Activated gamma-delta T cell (primary cell): ENCODE results near the gene TUBD1.
"Not testable (repeated sequence)": the region's sequence is repeated elsewhere in the genome, so short reads cannot be mapped to it uniquely, and the experiment has no call there.

Source experiments
- DNase-seq: peaks from one replicate; lab custom pipeline; 2025; lab: John Stamatoyannopoulos, UW
- total RNA-seq, 2 donors: gene quantifications; one replicate each; lab custom pipeline; 2026; lab: John Stamatoyannopoulos, UW

TUBD1 gene
- total RNA-seq, result 27.5 to 29.3 reads per million in 2 donors

DNA sequence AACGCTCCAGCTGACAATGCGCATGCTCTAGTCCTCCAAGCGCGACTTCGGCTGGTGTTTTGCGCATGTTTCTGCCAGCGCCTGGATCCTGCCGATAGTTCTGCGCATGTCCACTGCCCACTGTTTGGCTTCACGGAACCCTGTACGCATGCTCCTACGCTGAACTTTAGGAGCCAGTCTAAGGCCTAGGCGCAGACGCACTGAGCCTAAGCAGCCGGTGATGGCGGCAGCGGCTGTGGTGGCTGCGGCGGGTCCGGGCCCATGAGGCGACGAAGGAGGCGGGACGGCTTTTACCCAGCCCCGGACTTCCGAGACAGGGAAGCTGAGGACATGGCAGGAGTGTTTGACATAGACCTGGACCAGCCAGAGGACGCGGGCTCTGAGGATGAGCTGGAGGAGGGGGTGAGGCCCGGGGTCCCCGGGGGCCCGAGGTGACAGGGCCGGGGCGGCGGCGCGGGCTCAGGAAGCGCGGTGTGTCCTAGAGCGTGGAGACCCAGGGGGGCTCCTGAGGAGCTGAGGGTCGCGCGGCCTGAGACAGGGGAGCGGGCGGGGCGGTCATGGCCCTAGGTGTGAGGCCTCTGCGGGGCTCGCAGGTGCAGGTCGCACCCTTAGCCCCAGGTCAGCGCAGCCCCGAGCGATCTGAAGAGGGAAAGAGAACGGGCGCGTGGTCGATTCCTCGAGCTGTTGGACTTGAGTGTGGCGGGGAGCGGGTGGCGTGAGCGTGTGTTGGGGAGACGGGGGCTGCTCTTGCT, at the start of gene TUBD1, which contains the start of gene RPS6KB1:
Gene TUBD1, minus strand, starts transcription at position 20 of the 752 bp plus-strand sequence. CDS start 1,941 bp downstream, outside the sequence.
Gene RPS6KB1, plus strand, starts transcription at position 198 of the 752 bp plus-strand sequence. Its CDS starts 64 bp downstream, at position 262.
- DNase-seq, result peak; percentile 78

DNA sequence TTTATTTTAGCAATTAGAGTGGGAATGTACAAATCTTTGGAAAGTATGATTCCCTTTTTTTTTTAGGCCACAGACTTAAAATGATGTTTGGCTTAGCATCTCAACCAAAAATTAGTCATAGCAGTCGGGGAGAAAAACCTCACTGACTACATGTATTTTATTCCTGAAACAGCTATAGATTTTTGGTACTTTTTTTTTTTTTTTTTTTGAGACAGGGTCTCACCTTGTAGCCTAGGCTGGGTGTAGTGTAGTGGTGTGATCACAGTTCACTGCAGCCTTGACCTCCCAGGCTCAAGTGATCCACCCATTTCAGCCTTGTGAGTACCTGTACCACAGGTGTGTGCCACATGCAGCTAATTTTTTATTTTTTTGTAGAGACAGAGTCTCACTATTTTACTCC, 48.4 kb upstream of the TUBD1 start:
- DNase-seq, result no peak

DNA sequence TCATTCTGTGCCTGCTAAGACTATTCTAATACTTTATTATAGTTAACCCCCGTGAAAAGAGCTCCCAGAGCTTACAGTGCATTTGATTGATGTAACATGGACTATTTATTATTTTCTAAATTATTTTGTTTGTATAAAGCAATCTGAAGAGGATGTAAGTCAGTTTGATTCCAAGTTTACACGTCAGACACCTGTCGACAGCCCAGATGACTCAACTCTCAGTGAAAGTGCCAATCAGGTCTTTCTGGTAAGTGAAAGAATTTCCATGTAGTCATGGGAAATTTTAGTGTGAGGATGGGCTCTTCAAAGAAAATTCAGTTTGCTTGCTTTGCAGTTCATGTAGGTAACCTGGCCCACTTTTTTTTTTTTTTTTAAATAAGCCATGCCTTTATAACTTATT, 48.0 kb upstream of the TUBD1 start:
- not testable (repeated sequence) for DNase-seq

- DNase-seq, result not testable (repeated sequence)
Observed at GRCh38 chr17:59933317-59933716, 40.6 kb upstream of the TUBD1 start.

DNA sequence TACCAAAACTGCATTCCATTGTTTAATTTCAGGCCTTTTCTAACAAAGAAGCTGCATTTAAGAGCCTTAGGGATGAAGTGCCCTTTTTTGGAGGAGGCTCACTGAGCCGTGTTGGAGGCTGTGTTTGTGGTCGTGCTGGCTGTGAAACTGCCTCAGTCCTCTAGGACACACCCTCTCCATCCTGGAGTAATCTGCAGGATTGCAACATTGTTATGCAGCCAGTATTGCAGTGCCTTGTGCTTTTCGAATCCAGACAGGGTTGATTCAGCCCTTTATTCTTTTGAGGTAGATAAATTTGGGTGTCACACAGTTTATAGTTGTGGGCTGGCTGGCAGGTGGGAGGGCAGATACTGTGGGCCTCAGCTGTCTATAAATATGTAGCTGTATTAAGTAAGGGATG, 38.0 kb upstream of the TUBD1 start:
- not testable (repeated sequence) for DNase-seq

DNA sequence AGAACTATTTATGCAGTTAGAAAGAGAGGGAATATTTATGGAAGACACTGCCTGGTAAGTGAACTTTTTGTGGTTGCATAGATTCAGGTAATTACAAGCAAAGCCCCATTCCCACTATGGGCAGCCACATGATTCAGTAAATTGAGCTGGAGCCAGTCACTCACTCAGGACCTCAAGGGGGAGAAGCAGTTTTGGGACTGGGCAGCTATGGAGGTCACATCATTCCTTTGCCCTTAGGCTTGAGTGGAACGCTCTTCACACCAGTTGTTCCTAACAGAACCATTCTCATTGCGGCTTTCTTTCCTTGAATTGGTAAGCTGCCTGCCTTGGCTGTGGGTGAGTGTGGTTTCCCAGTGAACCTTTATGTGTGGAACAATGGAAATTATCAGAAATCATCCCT, 37.4 kb upstream of the TUBD1 start:
- DNase-seq, result not testable (repeated sequence)

DNA sequence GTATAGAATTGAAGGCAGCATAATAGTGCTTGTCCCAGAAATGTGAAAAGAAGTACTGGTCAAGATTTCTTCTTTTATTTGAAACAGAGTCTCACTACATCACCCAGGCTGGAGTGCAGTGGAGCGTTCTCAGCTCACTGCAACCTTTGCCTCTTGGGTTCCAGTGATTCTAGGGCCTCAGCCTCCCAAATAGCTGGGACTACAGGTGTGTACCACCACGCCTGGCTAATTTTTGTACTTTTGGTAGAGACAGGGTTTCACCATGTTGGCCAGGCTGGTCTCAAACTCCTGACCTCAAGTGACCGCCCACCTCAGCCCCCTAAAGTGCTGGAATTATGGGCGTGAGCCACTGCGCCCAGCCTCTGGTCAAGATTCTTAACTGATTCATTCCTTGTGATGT, 27.9 kb upstream of the TUBD1 start:
- not testable (repeated sequence) for DNase-seq

DNA sequence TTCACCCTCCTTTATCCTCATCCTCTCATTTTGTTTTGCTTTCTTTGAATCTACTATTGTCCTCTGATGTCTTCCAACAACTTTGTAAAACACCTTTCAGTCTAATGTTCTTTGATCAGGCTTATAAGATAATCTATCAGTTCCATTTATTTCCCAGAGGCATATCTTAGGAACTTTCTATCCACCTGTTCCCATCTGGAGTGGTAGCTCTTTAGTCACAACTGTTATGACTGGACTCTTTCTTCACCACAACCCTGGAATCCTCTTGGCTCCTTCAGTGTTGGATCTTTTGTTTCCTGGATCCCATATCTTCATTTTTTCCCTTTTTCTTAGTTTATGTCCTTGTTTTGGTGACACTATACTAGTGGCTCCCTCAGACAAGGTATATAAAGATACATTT, 23.7 kb upstream of the TUBD1 start:
- no peak for DNase-seq

DNA sequence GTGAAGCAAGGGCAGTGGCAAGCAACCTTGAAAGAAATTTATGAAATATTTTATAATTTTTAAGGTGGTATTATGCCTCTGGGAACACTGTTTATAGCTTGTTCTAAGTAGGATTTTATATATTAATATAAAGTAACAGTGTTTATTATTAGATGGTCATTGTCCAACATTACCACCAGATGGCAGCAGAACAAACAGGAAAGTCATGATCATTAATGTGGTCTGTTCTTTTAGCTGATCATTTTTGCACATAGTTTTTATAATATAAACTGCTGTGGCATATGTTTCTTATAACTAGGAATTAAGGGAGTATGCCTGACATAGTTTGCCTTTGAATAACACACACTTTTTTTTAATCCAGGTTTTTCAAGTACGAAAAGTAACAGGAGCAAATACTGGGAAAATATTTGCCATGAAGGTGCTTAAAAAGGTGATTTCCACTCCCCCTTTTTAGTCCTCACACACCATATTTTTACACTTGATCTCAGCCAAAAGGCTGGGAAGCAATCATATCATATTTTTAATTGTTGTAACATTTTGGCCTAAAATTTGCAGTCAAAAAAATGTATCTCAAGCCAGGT, 21.6 kb upstream of the TUBD1 start:
- DNase-seq, result no peak

GRCh38 chr17:59907467-59907866, 14.7 kb upstream of the TUBD1 start:
- no peak for DNase-seq

DNA sequence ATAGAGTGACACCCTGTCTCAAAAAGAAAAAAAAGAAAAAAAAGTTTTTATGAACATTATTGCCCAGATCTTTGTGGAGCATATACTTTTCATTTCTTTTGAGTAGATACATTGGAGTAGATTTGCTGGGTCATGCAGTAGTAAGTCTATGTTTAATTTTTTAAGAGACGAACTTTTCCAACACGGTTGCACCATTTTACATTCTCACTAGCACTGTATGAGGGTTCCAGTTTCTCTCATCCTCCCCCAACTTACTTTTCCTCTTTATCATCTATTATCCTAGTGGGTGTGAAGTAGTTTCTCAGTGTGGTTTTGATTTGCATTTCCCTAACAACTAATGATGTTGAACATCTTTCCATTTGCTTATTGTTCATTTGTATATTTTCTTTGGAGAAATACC, 10.7 kb upstream of the TUBD1 start:
- no peak for DNase-seq

- no peak for DNase-seq
Observed at GRCh38 chr17:59901604-59902003, 8.9 kb upstream of the TUBD1 start.

GRCh38 chr17:59899099-59899498, 6.4 kb upstream of the TUBD1 start:
- DNase-seq, result no peak

GRCh38 chr17:59897090-59897489, 4.3 kb upstream of the TUBD1 start:
- no peak for DNase-seq

GRCh38 chr17:59893676-59894100, 945 bp upstream of the TUBD1 start:
- DNase-seq, result no peak

DNA sequence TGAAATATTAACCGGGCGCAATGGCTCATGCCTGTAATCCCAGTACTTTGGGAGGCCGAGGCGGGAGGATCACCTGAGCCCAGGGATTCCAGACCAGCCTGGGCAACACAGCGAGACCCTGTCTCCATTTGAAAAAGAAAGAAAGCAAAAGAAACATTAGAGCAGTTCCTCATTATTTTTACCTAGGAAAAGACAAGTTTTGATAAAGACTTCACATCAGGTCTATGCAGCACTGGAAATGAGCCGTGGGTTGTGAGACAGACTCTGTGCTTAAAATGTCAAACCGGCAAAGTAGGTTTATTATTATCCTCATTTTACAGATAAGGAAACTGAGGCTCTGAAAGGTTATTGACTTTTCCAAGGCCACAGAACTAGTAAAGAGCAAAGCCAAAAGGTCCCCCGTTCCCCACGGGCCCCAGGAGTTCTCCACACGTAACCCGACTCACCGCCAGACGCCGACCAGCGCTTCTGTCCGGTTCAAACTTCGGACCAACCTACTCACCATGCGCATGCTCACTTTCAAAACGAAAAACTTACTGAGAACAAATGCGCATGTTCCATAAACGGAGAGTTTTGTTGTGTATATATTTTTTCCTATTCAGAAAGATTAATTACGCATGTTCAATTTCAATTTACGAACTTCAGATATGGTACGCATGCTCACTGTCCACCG, 356 bp downstream of the TUBD1 start:
- no peak for DNase-seq

- no peak for DNase-seq
Observed at GRCh38 chr17:59890720-59891119, 2.0 kb downstream of the TUBD1 start.

DNA sequence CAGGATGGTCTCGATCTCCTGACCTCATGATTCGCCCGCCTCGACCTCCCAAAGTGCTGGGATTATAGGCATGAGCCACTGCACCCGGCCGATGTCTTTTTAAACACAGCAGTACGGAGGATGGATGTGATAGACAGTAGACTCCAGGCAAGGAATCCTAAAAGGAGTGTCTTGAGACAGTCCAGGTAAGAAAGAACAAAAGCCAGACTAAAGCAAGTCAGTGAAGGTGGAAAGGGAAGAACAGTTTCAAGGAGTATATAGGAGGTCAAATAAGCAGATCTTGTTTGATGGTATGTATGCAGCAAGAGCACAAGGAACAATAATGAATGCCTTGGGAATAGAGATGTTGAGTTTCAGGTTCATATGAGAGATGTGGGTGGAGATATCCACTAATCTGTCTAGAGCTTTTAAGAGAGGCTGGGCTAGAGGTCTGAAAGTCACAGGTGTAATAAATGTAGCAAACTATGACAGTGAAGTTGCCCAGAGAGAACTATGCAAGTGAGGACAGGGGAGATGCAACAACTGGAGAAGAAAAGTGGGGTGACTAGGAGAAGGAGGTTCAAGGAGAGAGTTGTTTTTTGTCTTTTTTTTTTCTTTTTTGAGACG, 4.5 kb downstream of the TUBD1 start:
- DNase-seq, result no peak

DNA sequence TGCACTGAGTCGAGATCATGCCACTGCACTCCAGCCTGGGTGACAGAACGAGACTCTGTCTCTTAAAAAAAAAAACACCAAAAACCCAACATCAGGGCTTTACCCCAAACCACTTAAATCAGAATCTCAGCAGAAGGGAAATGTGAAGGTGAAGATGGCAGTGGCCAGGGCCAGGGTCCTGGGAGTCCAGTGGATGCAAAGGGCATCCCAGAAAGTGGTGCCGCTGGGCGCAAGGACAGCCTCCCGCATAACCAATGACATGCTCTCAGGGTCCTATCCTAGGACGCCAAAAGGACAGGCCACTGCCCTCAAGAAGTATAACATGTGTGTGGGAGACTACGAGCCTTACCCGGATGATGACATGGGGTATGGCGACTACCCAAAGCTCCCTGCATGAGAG, 7.9 kb downstream of the TUBD1 start:
- DNase-seq, result no peak

GRCh38 chr17:59878624-59879023, 14.1 kb downstream of the TUBD1 start:
- no peak for DNase-seq

- no peak for DNase-seq
Observed at GRCh38 chr17:59877965-59878364, 14.8 kb downstream of the TUBD1 start.

DNA sequence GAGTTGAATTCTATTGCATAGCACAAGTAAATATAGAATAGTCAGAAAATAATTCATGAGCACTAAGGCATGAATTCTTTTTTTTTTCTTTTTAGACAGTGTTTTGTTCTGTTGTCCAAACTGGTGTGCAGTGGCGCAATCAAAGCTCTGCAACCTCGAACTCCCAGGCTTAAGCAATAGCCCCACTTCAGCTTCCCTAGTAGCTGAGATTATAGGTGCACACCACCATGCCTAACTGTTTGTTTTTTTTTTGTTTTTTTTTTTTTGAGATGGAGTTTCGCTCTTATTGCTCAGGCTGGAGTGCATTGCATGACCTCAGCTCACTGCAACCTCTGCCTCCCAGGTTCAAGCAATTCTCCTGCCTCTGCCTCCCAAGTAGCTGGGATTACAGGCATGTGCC, 16.6 kb downstream of the TUBD1 start:
- no peak for DNase-seq
